ENCODE results near the gene ZXDC.
A peak's percentile ranks its signal among the peaks of the same experiment; 100 is the strongest.

ZXDC gene

GRCh38 chr3:126491221-126492013 lies 15.7 kb upstream of the ZXDC start:
- DNase-seq, result no peak

GRCh38 chr3:126490619-126491018 lies 14.9 kb upstream of the ZXDC start:
- no peak for DNase-seq

- no peak for DNase-seq
These were observed 13.3 kb upstream of the ZXDC start for GRCh38 chr3:126488886-126489569.

GRCh38 chr3:126488185-126488584 lies 12.5 kb upstream of the ZXDC start:
- DNase-seq, result no peak

GRCh38 chr3:126487151-126487771 lies 11.6 kb upstream of the ZXDC start:
- DNase-seq, result no peak

- no peak for DNase-seq
These were observed 10.7 kb upstream of the ZXDC start for GRCh38 chr3:126486360-126486847.

- DNase-seq, result no peak
These were observed 10.3 kb upstream of the ZXDC start for GRCh38 chr3:126485956-126486355.

GRCh38 chr3:126485176-126485897 lies 9.6 kb upstream of the ZXDC start:
- no peak for DNase-seq

GRCh38 chr3:126484662-126485061 lies 9.0 kb upstream of the ZXDC start:
- DNase-seq, result no peak

- DNase-seq, result no peak
These were observed 8.5 kb upstream of the ZXDC start for GRCh38 chr3:126484148-126484547.

GRCh38 chr3:126483321-126483761 lies 7.7 kb upstream of the ZXDC start:
- DNase-seq, result no peak

GRCh38 chr3:126482503-126483255 lies 7.0 kb upstream of the ZXDC start:
- DNase-seq, result no peak

- no peak for DNase-seq
These were observed 6.3 kb upstream of the ZXDC start for GRCh38 chr3:126481808-126482502.

GRCh38 chr3:126480861-126481260 lies 5.2 kb upstream of the ZXDC start:
- DNase-seq, result no peak

GRCh38 chr3:126480206-126480605 lies 4.5 kb upstream of the ZXDC start:
- DNase-seq, result no peak

- DNase-seq, result no peak
These were observed 4.0 kb upstream of the ZXDC start for GRCh38 chr3:126479642-126480041.

- DNase-seq, result no peak
These were observed 3.1 kb upstream of the ZXDC start for GRCh38 chr3:126478581-126479310.

GRCh38 chr3:126477061-126477380 lies 1.3 kb upstream of the ZXDC start:
- DNase-seq, result no peak

GRCh38 chr3:126476166-126477060 lies 722 bp upstream of the ZXDC start:
- peak; percentile 88 for DNase-seq

Measured in right kidney (tissue), 1 donor.